OCI-LY1 (cell line): ENCODE measurements around the gene UBA6.
"Not testable (repeated sequence)": the region's sequence is repeated elsewhere in the genome, so short reads cannot be mapped to it uniquely, and the experiment has no call there.

Experiments
- H2AFZ ChIP-seq: fragments of 200-600 bp; sonication (generic), shearing (Covaris generic); 2 replicates; pipeline ENCODE4 v1.6.0; 2014; ENCODE audit warnings: antibody characterized with exemption, mild to moderate bottlenecking, low read length
- H3F3A ChIP-seq: fragments of 200-600 bp; sonication (generic), shearing (Covaris generic); 2 replicates; pipeline ENCODE4 v1.6.0; 2014; ENCODE audit warnings: mild to moderate bottlenecking, antibody characterized with exemption, low read length, moderate library complexity; ENCODE audit not compliant: insufficient read depth
- H3K27ac ChIP-seq: fragments of 200-600 bp; sonication (generic); 2 replicates; pipeline ENCODE4 v1.5.1; 2014; ENCODE audit warnings: low read length, mixed run types, mild to moderate bottlenecking, low read depth; ENCODE audit not compliant: poor library complexity, severe bottlenecking
- H3K27me3 ChIP-seq: fragments of 200-600 bp; sonication (generic); 2 replicates; pipeline ENCODE4 v1.6.0; 2014; ENCODE audit warnings: antibody characterized with exemption, mild to moderate bottlenecking, low read length, moderate library complexity; ENCODE audit not compliant: insufficient read depth
- H3K36me3 ChIP-seq: fragments of 200-600 bp; sonication (generic); 2 replicates; pipeline ENCODE4 v1.6.1; 2014; ENCODE audit warnings: mild to moderate bottlenecking, antibody characterized with exemption, low read length, moderate library complexity, mixed read lengths; ENCODE audit not compliant: insufficient read depth
- H3K4me1 ChIP-seq: fragments of 200-600 bp; sonication (generic); 2 replicates; pipeline ENCODE4 v1.5.1; 2014; ENCODE audit warnings: mild to moderate bottlenecking, low read length, moderate library complexity; ENCODE audit not compliant: insufficient read depth, severe bottlenecking
- H3K4me2 ChIP-seq: fragments of 200-600 bp; sonication (generic), shearing (Covaris generic); 2 replicates; pipeline ENCODE4 v1.6.1; 2014; ENCODE audit warnings: low read length
- H3K4me3 ChIP-seq: fragments of 200-600 bp; sonication (generic); 2 replicates; pipeline ENCODE4 v1.5.1; 2014; ENCODE audit warnings: low read length, low read depth, mild to moderate bottlenecking, mixed read lengths; ENCODE audit not compliant: poor library complexity, severe bottlenecking
- H3K79me2 ChIP-seq: fragments of 200-600 bp; shearing (Covaris generic); 2 replicates; pipeline ENCODE4 v1.6.1; 2016; ENCODE audit warnings: mixed run types, low read length, mixed read lengths; ENCODE audit not compliant: insufficient read depth
- H3K9ac ChIP-seq: fragments of 200-600 bp; sonication (generic), shearing (Covaris generic); 2 replicates; pipeline ENCODE4 v1.6.1; 2014; ENCODE audit warnings: mild to moderate bottlenecking, low read length, mixed read lengths
- H3K9me2 ChIP-seq: fragments of 200-600 bp; sonication (generic), shearing (Covaris generic); 2 replicates; pipeline ENCODE4 v1.6.1; 2014; ENCODE audit warnings: low read depth, mild to moderate bottlenecking, low read length, mixed read lengths
- H3K9me3 ChIP-seq: fragments of 200-600 bp; shearing (Covaris generic); 2 replicates; pipeline ENCODE4 v1.6.1; 2014; ENCODE audit warnings: low read length, mixed read lengths
- H4K20me1 ChIP-seq: fragments of 200-600 bp; sonication (generic), shearing (Covaris generic); 2 replicates; pipeline ENCODE4 v1.6.0; 2016; ENCODE audit warnings: mild to moderate bottlenecking, low read length; ENCODE audit not compliant: insufficient read depth
- CTCF ChIP-seq: fragments of 200-600 bp; sonication (generic), shearing (Covaris generic); IDR thresholded peaks from 2 replicates; pipeline ENCODE4 v1.5.1; 2017; ENCODE audit warnings: mild to moderate bottlenecking, antibody characterized with exemption, low read length, moderate library complexity, mixed read lengths
- EZH2 ChIP-seq: fragments of 200-600 bp; sonication (generic), shearing (Covaris generic); IDR thresholded peaks from 2 replicates; pipeline ENCODE4 v1.8.0; 2017; ENCODE audit warnings: borderline replicate concordance, mixed run types, mild to moderate bottlenecking, antibody characterized with exemption, low read length, moderate library complexity, mixed read lengths

UBA6 gene

GRCh38 chr4:67736262-67736661 lies 35.3 kb upstream of the UBA6 start:
- TF ChIP-seq CTCF (no peak), EZH2 (no peak)
- Histone ChIP-seq H4K20me1 (no peaks in the 10 kb centered on the region), H3K36me3 (no peaks in the 10 kb centered on the region), H3K79me2 (no peaks in the 10 kb centered on the region), H2AFZ (no peak overlapping the region), H3K9me3 (no peaks in the 10 kb centered on the region), H3K27me3 (no peaks in the 10 kb centered on the region), H3K9me2 (no peaks in the 10 kb centered on the region), H3K4me1 (no peaks in the 10 kb centered on the region), H3K9ac (no peak overlapping the region), H3K27ac (no peak overlapping the region), H3F3A (no peaks in the 10 kb centered on the region), H3K4me2 (no peak overlapping the region), H3K4me3 (no peak overlapping the region)

GRCh38 chr4:67735325-67735724 lies 34.4 kb upstream of the UBA6 start:
- Histone ChIP-seq H3K4me1 (no peaks in the 10 kb centered on the region), H2AFZ (no peak overlapping the region), H3K27me3 (no peaks in the 10 kb centered on the region), H3K79me2 (no peaks in the 10 kb centered on the region), H3K9me3 (no peaks in the 10 kb centered on the region), H3K9me2 (no peaks in the 10 kb centered on the region), H3K36me3 (no peaks in the 10 kb centered on the region), H3K9ac (no peak overlapping the region), H4K20me1 (no peaks in the 10 kb centered on the region), H3K4me2 (no peak overlapping the region), H3F3A (no peaks in the 10 kb centered on the region), H3K4me3 (no peak overlapping the region), H3K27ac (no peak overlapping the region)
- TF ChIP-seq CTCF (no peak), EZH2 (no peak)

- not testable (repeated sequence) for H4K20me1 ChIP-seq, H3K9ac ChIP-seq, H3K36me3 ChIP-seq, H3K9me3 ChIP-seq, H2AFZ ChIP-seq, H3K27me3 ChIP-seq, H3F3A ChIP-seq, H3K9me2 ChIP-seq, H3K4me3 ChIP-seq, H3K79me2 ChIP-seq, H3K4me1 ChIP-seq, H3K27ac ChIP-seq, H3K4me2 ChIP-seq
Measured at GRCh38 chr4:67730511-67730910, 29.6 kb upstream of the UBA6 start.

- Histone ChIP-seq H3K9ac (no peak overlapping the region), H2AFZ (no peak overlapping the region), H3F3A (no peaks in the 10 kb centered on the region), H3K27ac (no peak overlapping the region), H3K79me2 (no peaks in the 10 kb centered on the region), H3K9me2 (no peaks in the 10 kb centered on the region), H4K20me1 (no peaks in the 10 kb centered on the region), H3K4me3 (no peak overlapping the region), H3K9me3 (no peaks in the 10 kb centered on the region), H3K4me1 (no peaks in the 10 kb centered on the region), H3K27me3 (no peaks in the 10 kb centered on the region), H3K36me3 (no peaks in the 10 kb centered on the region), H3K4me2 (no peak overlapping the region)
- TF ChIP-seq EZH2 = no peak
- no peak for TF ChIP-seq CTCF
Measured at GRCh38 chr4:67727124-67727850, 26.3 kb upstream of the UBA6 start.
